Psoas muscle (tissue), 8 donors: ENCODE data around the gene MTMR3. TPM values are rescaled to one million over a fixed set of nuclear protein-coding genes. Genes with fewer than 3 reads are reported as not detected.

Experiments used
- ATAC-seq, 4 donors: fragments of 200-7000 bp; cut with Tn5 transposase; one replicate each; pipeline ENCODE4 v1.9.1; 2020; ENCODE audit warnings: moderate library complexity in 3 of 4, mild to moderate bottlenecking in 2 of 4
- DNase-seq, 2 donors: peaks; one replicate each; pipeline ENCODE4 v3.0.0-alpha.2; 2020
- H3K27ac ChIP-seq: fragments of 200-600 bp; one replicate; pipeline ENCODE4 v1.8.0; 2022
- H3K27me3 ChIP-seq, 3 donors: fragments of 200-600 bp in 1 of 3; one replicate each; pipeline versions ENCODE4 v1.6.1 to v1.8.0; 2013 to 2022; ENCODE audit warnings: low read length in 2 of 3, mild to moderate bottlenecking in 2 of 3, moderate library complexity in 1 of 3; ENCODE audit not compliant: insufficient read depth in 3 of 3
- H3K36me3 ChIP-seq, 2 donors: fragments of 200-600 bp in 1 of 2; one replicate each; pipeline versions ENCODE4 v1.6.1 to v1.8.0; 2013 to 2022; ENCODE audit warnings: low read depth in 1 of 2, mild to moderate bottlenecking in 1 of 2, moderate library complexity in 1 of 2; ENCODE audit not compliant: insufficient read depth in 1 of 2
- H3K4me1 ChIP-seq: fragments of 200-600 bp; one replicate; pipeline ENCODE4 v1.8.0; 2022
- H3K4me3 ChIP-seq: fragments of 200-600 bp; one replicate; pipeline ENCODE4 v1.8.0; 2022; ENCODE audit warnings: mild to moderate bottlenecking
- H3K9me3 ChIP-seq: fragments of 200-600 bp; one replicate; pipeline ENCODE4 v1.8.0; 2022
- WGBS, 3 donors: extraction: QIAGEN DNeasy Blood & Tissue Kit; methylation state at CpG; one replicate each; pipeline versions ENCODE4 v1.1.6 to v1.1.7; 2013; 5-methylcytosine and 5-hydroxymethylcytosine counted together
- intact Hi-C, 2 donors: fragments of 100-400 bp; cut with DNase I; formaldehyde crosslinking; loops; one replicate each; pipeline versions ENCODE4 v1.11.0 to v1.14.2; 2022
- polyA plus RNA-seq, 3 donors: library from polyadenylated mRNA; stranded (reverse); fragments of 200-250 nt; gene quantifications; one replicate each; pipeline ENCODE4 v1.2.3, GENCODE V29; 2013
- total RNA-seq, 4 donors: library from RNA; stranded (reverse); fragmentation: NEBNext Ultra II Directional in 2 of 4; extraction: Animal tissue kit (Norgen Biotek cat#: 25700) in 2 of 4; gene quantifications; one replicate each; pipeline versions ENCODE4 v1.2.1 to v1.2.4, GENCODE V29; 2021 to 2023
- TF ChIP-seq, protein P1 (sequence below): fragments of 200-600 bp; IDR thresholded peaks from one replicate; pipeline ENCODE4 v1.8.0; 2022; ENCODE audit warnings: antibody characterized with exemption
- donor health status: healthy with polysubstance abuse.
- donor health status: DM: no; HTN: no; CAD: no; lungs with moderate emphysema.
- donor health status: Bipolar disorder and iron deficiency.
- donor health status: healthy.
- donor health status: DM: yes; HTN: yes; CAD: no.
- donor health status: DM: no; HTN: no; CAD: no.
- donor health status: DM: no; HTN: no; CAD: no.
- donor health status: DM: yes; HTN: yes; CAD: no.

The MTMR3 gene
- total and polyA plus RNA-seq, 7 donors = 7.8 to 37.9 (median 31.8) TPM

- Histone ChIP-seq H3K27ac (no peak overlapping the region), H3K4me1 (peaks cover 27% of the 10 kb centered on the region), H3K4me3 (no peak overlapping the region), H3K27me3 (no peaks in the 10 kb centered on the region), H3K36me3 (peaks cover 0 to 62% of the 10 kb centered on the region in 2 donors), H3K9me3 (no peaks in the 10 kb centered on the region)
- DNase-seq (no peak), ATAC-seq (no peak)
- intact Hi-C loops = loop anchor here (5.0 to 10.0 kb wide), 3 partner anchors 167 to 309 kb away; partner anchors contain the start of gene ASCC2 (in 1 of the 2)
- TF ChIP-seq, protein P1, sequence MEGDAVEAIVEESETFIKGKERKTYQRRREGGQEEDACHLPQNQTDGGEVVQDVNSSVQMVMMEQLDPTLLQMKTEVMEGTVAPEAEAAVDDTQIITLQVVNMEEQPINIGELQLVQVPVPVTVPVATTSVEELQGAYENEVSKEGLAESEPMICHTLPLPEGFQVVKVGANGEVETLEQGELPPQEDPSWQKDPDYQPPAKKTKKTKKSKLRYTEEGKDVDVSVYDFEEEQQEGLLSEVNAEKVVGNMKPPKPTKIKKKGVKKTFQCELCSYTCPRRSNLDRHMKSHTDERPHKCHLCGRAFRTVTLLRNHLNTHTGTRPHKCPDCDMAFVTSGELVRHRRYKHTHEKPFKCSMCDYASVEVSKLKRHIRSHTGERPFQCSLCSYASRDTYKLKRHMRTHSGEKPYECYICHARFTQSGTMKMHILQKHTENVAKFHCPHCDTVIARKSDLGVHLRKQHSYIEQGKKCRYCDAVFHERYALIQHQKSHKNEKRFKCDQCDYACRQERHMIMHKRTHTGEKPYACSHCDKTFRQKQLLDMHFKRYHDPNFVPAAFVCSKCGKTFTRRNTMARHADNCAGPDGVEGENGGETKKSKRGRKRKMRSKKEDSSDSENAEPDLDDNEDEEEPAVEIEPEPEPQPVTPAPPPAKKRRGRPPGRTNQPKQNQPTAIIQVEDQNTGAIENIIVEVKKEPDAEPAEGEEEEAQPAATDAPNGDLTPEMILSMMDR = no peak
- 89 to 97% (median 94%) methylated on average over 3 of the region's 3 CpGs for WGBS, 3 donors
These were observed 118.5 kb downstream of the MTMR3 start for GRCh38 chr22:30001459-30001858.

GRCh38 chr22:30002861-30003486 lies 120.0 kb downstream of the MTMR3 start:
- no peak for DNase-seq
- WGBS, 3 donors = 55 to 70% (median 56%) methylated on average over 4 of the region's 4 CpGs
- Histone ChIP-seq H3K9me3 (no peaks in the 10 kb centered on the region), H3K4me3 (no peak overlapping the region), H3K4me1 (peaks cover 13% of the 10 kb centered on the region), H3K27ac (no peak overlapping the region), H3K27me3 (no peaks in the 10 kb centered on the region), H3K36me3 (peaks cover 3 to 77% of the 10 kb centered on the region in 2 donors)
- intact Hi-C loops = loop anchor here (5.0 to 10.0 kb wide), 3 partner anchors 168 to 311 kb away; partner anchors contain the start of gene ASCC2 (in 1 of the 2)
- TF ChIP-seq, protein P1 = no peak
- no peak for ATAC-seq

DNA sequence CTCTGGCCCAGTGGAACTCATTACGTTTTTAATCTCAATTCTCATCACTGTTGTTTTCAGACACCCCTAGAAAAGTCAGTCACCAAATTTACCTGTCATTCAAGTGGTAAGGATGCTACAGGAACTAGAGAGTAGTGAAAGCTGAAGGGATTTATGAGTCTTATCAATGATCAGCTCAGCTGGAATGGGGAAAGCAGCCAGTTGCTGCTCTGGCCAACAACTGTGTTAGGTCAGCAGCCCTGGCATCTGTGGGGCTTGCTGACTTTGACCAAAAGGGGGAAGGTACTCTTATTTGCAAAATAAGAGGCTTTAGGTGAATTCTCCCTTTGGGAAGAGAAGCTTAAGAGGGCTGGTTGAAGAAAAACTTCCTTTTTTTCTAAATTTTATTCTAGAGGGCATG lies 121.1 kb downstream of the MTMR3 start:
- peak in 1 of 4 donors; percentile 27 for ATAC-seq

DNA sequence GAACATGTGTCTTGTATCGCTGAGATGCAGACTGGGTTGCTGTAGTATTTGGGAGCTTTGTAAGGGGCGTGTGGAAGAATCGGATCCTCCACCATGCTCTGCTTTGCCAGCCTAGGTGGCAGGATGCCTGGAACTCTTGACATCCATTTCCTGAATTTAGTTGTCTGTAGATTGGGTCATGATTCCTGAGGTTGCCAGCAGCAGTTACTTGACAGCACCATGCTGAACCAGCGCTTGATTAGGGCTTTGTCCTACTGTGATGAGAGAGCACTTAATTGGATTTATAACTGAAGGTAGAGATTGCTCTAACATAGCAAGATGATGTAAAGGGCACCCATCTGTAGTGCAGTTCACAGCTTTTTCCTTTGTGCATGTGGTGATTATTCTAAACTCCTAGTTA lies 121.7 kb downstream of the MTMR3 start:
- Histone ChIP-seq H3K9me3 (no peaks in the 10 kb centered on the region), H3K4me1 (peaks cover 13% of the 10 kb centered on the region), H3K27me3 (no peaks in the 10 kb centered on the region), H3K4me3 (no peak overlapping the region), H3K36me3 (peaks cover 7 to 80% of the 10 kb centered on the region in 2 donors), H3K27ac (peak overlapping the region; percentile 30)
- WGBS, 3 donors = 19 to 31% (median 21%) methylated on average over 4 of the region's 4 CpGs
- intact Hi-C loops = loop anchor here (2.0 to 10.0 kb wide), 5 partner anchors 147 to 314 kb away; partner anchors contain the start of gene ASCC2 (in 1 of the 2)
- DNase-seq (no peak), ATAC-seq (peak; percentile 37 to 65 (median 56))
- TF ChIP-seq, protein P1 = no peak

More for the DNA sequence above, 121.1 kb downstream of the MTMR3 start:
- Histone ChIP-seq H3K4me3 (no peak overlapping the region), H3K36me3 (peaks cover 5 to 80% of the 10 kb centered on the region in 2 donors), H3K27ac (peak overlapping the region; percentile 30), H3K9me3 (no peaks in the 10 kb centered on the region), H3K27me3 (no peaks in the 10 kb centered on the region), H3K4me1 (peaks cover 13% of the 10 kb centered on the region)
- DNase-seq = no peak
- 43 to 77% (median 67%) methylated on average over 1 of the region's 1 CpG for WGBS, 3 donors
- intact Hi-C loops = loop anchor here (2.0 to 10.0 kb wide), 4 partner anchors 169 to 313 kb away; partner anchors contain the start of gene ASCC2 (in 1 of the 2)
- TF ChIP-seq, protein P1 = no peak
